T-helper 17 cell (primary cell): ENCODE data around the gene CHD8. TPM values are rescaled to one million over a fixed set of nuclear protein-coding genes. Genes with fewer than 3 reads are reported as not detected.
"Not testable (repeated sequence)": the region's sequence is repeated elsewhere in the genome, so short reads cannot be mapped to it uniquely, and the experiment has no call there.

Experiments used
- ATAC-seq: fragments of 150-1000 bp; cut with Tn5 transposase; 2 replicates; pipeline ENCODE4 v1.10.0; 2021; ENCODE audit warnings: mild to moderate bottlenecking, moderate library complexity
- DNase-seq, 3 donors: peaks; one replicate each; pipeline versions ENCODE4 v3.0.0 to v3.0.0-alpha.2; 2020 to 2021
- H3K9me3 ChIP-seq: one replicate; pipeline ENCODE4 v1.7.0; 2013; ENCODE audit warnings: low read length, mild to moderate bottlenecking; ENCODE audit not compliant: control insufficient read depth, poor library complexity, severe bottlenecking
- H3K27ac Mint-ChIP-seq: one replicate; pipeline ENCODE4 v1.8.0; 2022; ENCODE audit warnings: mild to moderate bottlenecking, moderate library complexity, mixed read lengths
- H3K27me3 Mint-ChIP-seq: one replicate; pipeline ENCODE4 v1.8.0; 2022; ENCODE audit warnings: mixed read lengths
- H3K36me3 Mint-ChIP-seq: one replicate; pipeline ENCODE4 v1.8.0; 2022; ENCODE audit warnings: low read depth, mixed read lengths
- H3K4me1 Mint-ChIP-seq: one replicate; pipeline ENCODE4 v1.8.0; 2022; ENCODE audit warnings: mild to moderate bottlenecking, mixed read lengths
- H3K4me3 Mint-ChIP-seq: one replicate; pipeline ENCODE4 v1.8.0; 2022; ENCODE audit warnings: mild to moderate bottlenecking, moderate library complexity, mixed read lengths
- total RNA-seq, 4 donors: library from RNA in 2 of 4; stranded (reverse) in 2 of 4; gene quantifications; one replicate each; pipeline ENCODE4 v1.2.3 and lab custom pipeline; 2022 to 2026

The CHD8 gene
- total RNA-seq, 2 donors from 2014 or later, result 128 to 131 TPM

GRCh38 chr14:21379338-21379737 lies 76.6 kb downstream of the CHD8 start:
- Mint-ChIP-seq H3K4me3 (no peak overlapping the region), H3K27me3 (no peaks in the 10 kb centered on the region), H3K36me3 (peaks cover 7% of the 10 kb centered on the region), H3K4me1 (peaks cover 31% of the 10 kb centered on the region), H3K27ac (no peak overlapping the region)
- H3K9me3 ChIP-seq, result no peaks in the 10 kb centered on the region
- DNase-seq (no peak), ATAC-seq (no peak)

- Mint-ChIP-seq H3K4me3 (no peak overlapping the region), H3K27ac (no peak overlapping the region), H3K27me3 (no peaks in the 10 kb centered on the region), H3K4me1 (peaks cover 7% of the 10 kb centered on the region), H3K36me3 (peaks cover 3% of the 10 kb centered on the region)
- ATAC-seq, result no peak
- no peak for DNase-seq
- H3K9me3 ChIP-seq, result no peaks in the 10 kb centered on the region
Observed at GRCh38 chr14:21373980-21374379, 81.9 kb downstream of the CHD8 start.

- not testable (repeated sequence) for H3K27me3 Mint-ChIP-seq, DNase-seq, H3K4me3 Mint-ChIP-seq, H3K36me3 Mint-ChIP-seq, H3K27ac Mint-ChIP-seq, ATAC-seq, H3K9me3 ChIP-seq, H3K4me1 Mint-ChIP-seq
Observed at GRCh38 chr14:21372814-21373213, 83.1 kb downstream of the CHD8 start.

GRCh38 chr14:21369949-21370679 lies 85.8 kb downstream of the CHD8 start:
- H3K9me3 ChIP-seq, result no peaks in the 10 kb centered on the region
- H3K4me3 Mint-ChIP-seq, result no peak overlapping the region
- DNase-seq (no peak), ATAC-seq (no peak)
- no peaks in the 10 kb centered on the region for H3K27me3 Mint-ChIP-seq
- peaks cover 8% of the 10 kb centered on the region for H3K36me3 Mint-ChIP-seq
- peaks cover 2% of the 10 kb centered on the region for H3K4me1 Mint-ChIP-seq
- H3K27ac Mint-ChIP-seq, result peak overlapping the region; percentile 41

DNA sequence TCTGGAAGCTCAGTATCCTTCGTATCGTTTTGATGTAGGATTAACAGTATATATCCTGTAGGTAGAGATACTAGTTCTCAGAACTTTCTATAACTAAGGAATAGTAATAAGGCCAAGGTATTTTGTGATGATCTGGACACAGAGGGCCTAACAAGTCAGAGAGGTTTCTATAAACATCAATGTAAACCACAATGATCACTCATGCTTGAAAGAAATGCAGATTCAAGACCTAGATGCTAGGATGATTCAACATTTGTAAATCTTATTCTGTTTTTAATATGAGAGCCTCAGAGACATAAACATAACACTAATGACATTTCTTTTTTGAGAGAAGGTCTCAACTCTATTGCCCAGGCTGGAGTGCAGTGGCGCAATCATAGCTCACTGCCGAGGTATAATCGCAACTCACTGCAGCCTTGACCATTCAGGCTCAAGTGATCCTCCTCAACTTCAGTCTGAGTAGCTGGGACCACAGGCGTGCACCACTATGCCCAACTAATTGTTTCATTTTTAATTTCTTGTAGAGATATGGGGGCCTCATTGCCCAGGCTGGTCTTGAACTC lies 88.3 kb downstream of the CHD8 start:
- ATAC-seq (no peak), DNase-seq (no peak)
- Mint-ChIP-seq H3K27ac (no peak overlapping the region), H3K4me3 (no peak overlapping the region), H3K36me3 (peaks cover 13% of the 10 kb centered on the region), H3K27me3 (no peaks in the 10 kb centered on the region), H3K4me1 (peaks cover 2% of the 10 kb centered on the region)
- no peaks in the 10 kb centered on the region for H3K9me3 ChIP-seq

DNA sequence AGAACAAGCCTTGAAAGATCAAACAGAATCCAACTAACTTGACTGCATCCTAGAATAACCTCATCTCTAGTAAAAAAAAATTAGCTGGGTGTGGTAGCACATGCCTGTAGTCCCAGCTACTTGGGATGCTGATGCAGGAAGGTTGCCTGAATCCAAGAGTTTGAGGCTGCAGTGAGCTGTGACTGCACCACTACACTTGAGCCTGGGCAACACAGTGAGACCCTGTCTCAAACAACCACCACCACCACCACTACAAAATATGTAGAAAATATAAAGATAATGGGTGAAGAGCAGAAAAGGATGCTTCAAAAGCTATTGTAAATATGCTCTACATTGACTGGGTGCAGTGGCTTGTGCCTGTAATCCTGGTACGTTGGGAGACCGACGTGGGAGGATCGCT lies 99.4 kb downstream of the CHD8 start:
- Mint-ChIP-seq H3K4me3 (no peak overlapping the region), H3K27me3 (no peaks in the 10 kb centered on the region), H3K4me1 (peaks cover 12% of the 10 kb centered on the region), H3K36me3 (peaks cover 29% of the 10 kb centered on the region), H3K27ac (peak overlapping the region; percentile 34)
- H3K9me3 ChIP-seq, result no peaks in the 10 kb centered on the region
- ATAC-seq, result no peak
- no peak for DNase-seq

GRCh38 chr14:21352587-21352986 lies 103.3 kb downstream of the CHD8 start:
- H3K4me3 Mint-ChIP-seq, result no peak overlapping the region
- H3K36me3 Mint-ChIP-seq, result peaks cover 26% of the 10 kb centered on the region
- ATAC-seq, result peak; percentile 57
- peaks cover 12% of the 10 kb centered on the region for H3K4me1 Mint-ChIP-seq
- H3K9me3 ChIP-seq, result no peaks in the 10 kb centered on the region
- DNase-seq, result no peak
- H3K27me3 Mint-ChIP-seq, result no peaks in the 10 kb centered on the region
- H3K27ac Mint-ChIP-seq, result peak overlapping the region; percentile 77

- ATAC-seq, result no peak
- no peak overlapping the region for H3K27ac Mint-ChIP-seq
- no peak overlapping the region for H3K4me3 Mint-ChIP-seq
- no peaks in the 10 kb centered on the region for H3K9me3 ChIP-seq
- no peaks in the 10 kb centered on the region for H3K27me3 Mint-ChIP-seq
- DNase-seq, result no peak
- peaks cover 10% of the 10 kb centered on the region for H3K4me1 Mint-ChIP-seq
- H3K36me3 Mint-ChIP-seq, result peaks cover 18% of the 10 kb centered on the region
Observed at GRCh38 chr14:21350539-21350938, 105.4 kb downstream of the CHD8 start.

DNA sequence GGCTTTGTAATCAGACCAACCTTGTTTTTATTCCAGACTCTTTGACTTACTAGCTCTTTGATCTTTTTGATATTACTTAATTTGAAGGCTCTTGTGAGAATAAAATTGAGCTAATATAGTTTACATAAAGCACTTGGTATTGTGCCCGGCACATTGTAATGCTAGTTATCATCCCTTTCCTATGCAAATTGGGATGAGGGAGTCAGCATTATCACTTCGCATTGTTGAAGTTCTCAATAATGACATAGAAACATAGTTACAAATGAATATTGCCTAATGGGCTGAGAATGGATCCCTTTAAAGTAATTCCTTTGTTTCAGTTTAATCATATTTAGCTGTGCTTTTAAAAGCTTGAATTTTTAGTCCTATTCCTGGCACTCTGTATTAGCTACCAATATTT lies 108.7 kb downstream of the CHD8 start:
- H3K4me1 Mint-ChIP-seq, result peaks cover 10% of the 10 kb centered on the region
- H3K9me3 ChIP-seq, result no peaks in the 10 kb centered on the region
- H3K36me3 Mint-ChIP-seq, result peaks cover 4% of the 10 kb centered on the region
- H3K27ac Mint-ChIP-seq, result no peak overlapping the region
- ATAC-seq (no peak), DNase-seq (no peak)
- no peaks in the 10 kb centered on the region for H3K27me3 Mint-ChIP-seq
- no peak overlapping the region for H3K4me3 Mint-ChIP-seq

- no peak for DNase-seq
- no peaks in the 10 kb centered on the region for H3K9me3 ChIP-seq
- ATAC-seq, result no peak
- Mint-ChIP-seq H3K4me1 (peaks cover 6% of the 10 kb centered on the region), H3K27ac (no peak overlapping the region), H3K4me3 (no peak overlapping the region), H3K27me3 (no peaks in the 10 kb centered on the region), H3K36me3 (no peaks in the 10 kb centered on the region)
Observed at GRCh38 chr14:21346532-21347135, 109.3 kb downstream of the CHD8 start.

GRCh38 chr14:21343035-21343794 lies 112.7 kb downstream of the CHD8 start:
- H3K27me3 Mint-ChIP-seq, result peaks cover 6% of the 10 kb centered on the region
- H3K9me3 ChIP-seq, result no peaks in the 10 kb centered on the region
- H3K27ac Mint-ChIP-seq, result no peak overlapping the region
- DNase-seq, result no peak
- peaks cover 6% of the 10 kb centered on the region for H3K4me1 Mint-ChIP-seq
- no peaks in the 10 kb centered on the region for H3K36me3 Mint-ChIP-seq
- no peak for ATAC-seq
- H3K4me3 Mint-ChIP-seq, result no peak overlapping the region
